ENCODE results near the gene ARPC4.
A peak's percentile ranks its signal among the peaks of the same experiment; 100 is the strongest.

The ARPC4 gene

GRCh38 chr3:9808345-9809037, 15.6 kb downstream of the ARPC4 start (continued):
- TF ChIP-seq CREB5 (CRISPR knock-in tag; IDR thresholded peaks at IDR 0.05; ENCODE audit: low read depth): no peak
- no peak for TF ChIP-seq POU6F1 (CRISPR knock-in tag; IDR thresholded peaks at IDR 0.05; ENCODE audit: borderline replicate concordance, low read depth)
- no peak for TF ChIP-seq ISL1 (CRISPR knock-in tag; IDR thresholded peaks at IDR 0.05)
- no peak for TF ChIP-seq ZFP3 (CRISPR knock-in tag; IDR thresholded peaks at IDR 0.05)
- no peak for TF ChIP-seq TSHZ2 (CRISPR knock-in tag; IDR thresholded peaks at IDR 0.05)

GRCh38 chr3:9809239-9809614, 16.3 kb downstream of the ARPC4 start:
- TF ChIP-seq ARNTL (CRISPR knock-in tag; IDR thresholded peaks at IDR 0.05; ENCODE audit: borderline replicate concordance, low read depth): no peak
- TF ChIP-seq OSR1 (CRISPR knock-in tag; IDR thresholded peaks at IDR 0.05): no peak
- no peak for TF ChIP-seq ZFP3 (CRISPR knock-in tag; IDR thresholded peaks at IDR 0.05)
- no peak for TF ChIP-seq TSHZ2 (CRISPR knock-in tag; IDR thresholded peaks at IDR 0.05)
- TF ChIP-seq ZNF8 (CRISPR knock-in tag; IDR thresholded peaks at IDR 0.05): no peak
- no peak for TF ChIP-seq ZC3H10 (CRISPR knock-in tag; IDR thresholded peaks at IDR 0.05)
- TF ChIP-seq CREB5 (CRISPR knock-in tag; IDR thresholded peaks at IDR 0.05; ENCODE audit: low read depth): no peak
- TF ChIP-seq ZFP30 (CRISPR knock-in tag; IDR thresholded peaks at IDR 0.05): no peak
- TF ChIP-seq ZNF70 (CRISPR knock-in tag; IDR thresholded peaks at IDR 0.05): no peak
- no peak for TF ChIP-seq RARB (CRISPR knock-in tag; IDR thresholded peaks at IDR 0.05)
- no peak for TF ChIP-seq ISL1 (CRISPR knock-in tag; IDR thresholded peaks at IDR 0.05)
- TF ChIP-seq POU6F1 (CRISPR knock-in tag; IDR thresholded peaks at IDR 0.05; ENCODE audit: borderline replicate concordance, low read depth): no peak
- TF ChIP-seq PPARA (CRISPR knock-in tag; IDR thresholded peaks at IDR 0.05; ENCODE audit: borderline replicate concordance): no peak
- TF ChIP-seq CSRNP3 (CRISPR knock-in tag; IDR thresholded peaks at IDR 0.05): no peak
- no peak for TF ChIP-seq CSDC2 (CRISPR knock-in tag; IDR thresholded peaks at IDR 0.05)
- TF ChIP-seq SNAI2 (CRISPR knock-in tag; IDR thresholded peaks at IDR 0.05): no peak
- no peak for TF ChIP-seq BACH2 (CRISPR knock-in tag; IDR thresholded peaks at IDR 0.05; ENCODE audit: borderline replicate concordance)
- TF ChIP-seq TOX (CRISPR knock-in tag; IDR thresholded peaks at IDR 0.05; ENCODE audit: borderline replicate concordance): no peak
- ATAC-seq: peak; percentile 13
